Naive thymus-derived CD4-positive, alpha-beta T cell (primary cell): ENCODE results near the gene BCL2L15. TPM values are rescaled to one million over a fixed set of nuclear protein-coding genes. Genes with fewer than 3 reads are reported as not detected.

Experiments used
- ATAC-seq: fragments of 150-1000 bp; cut with Tn5 transposase; 2 replicates; pipeline ENCODE4 v1.10.0; 2021; ENCODE audit warnings: mild to moderate bottlenecking, moderate library complexity
- CTCF ChIA-PET: fragments of 350-600 bp; sonication (Branson Sonifier 250); formaldehyde crosslinking; loops from one replicate; lab custom pipeline; 2021; ENCODE audit warnings: antibody characterized with exemption; lab: Charles Lee
- POLR2A ChIA-PET: fragments of 350-600 bp; sonication (Branson Sonifier 250); formaldehyde crosslinking; loops from one replicate; lab custom pipeline; 2021; ENCODE audit warnings: antibody characterized with exemption, inconsistent platforms; lab: Charles Lee
- DNase-seq, 9 donors: peaks; one replicate each; pipeline versions ENCODE4 v3.0.0 to v3.0.0-alpha.2; 2020 to 2022; ENCODE audit warnings: mixed read lengths in 1 of 9
- H3K27ac ChIP-seq: one replicate; pipeline ENCODE4 v1.7.0; 2013; ENCODE audit warnings: mild to moderate bottlenecking, low read depth, low read length, moderate library complexity
- H3K27me3 ChIP-seq, 2 donors: one replicate each; pipeline ENCODE4 v1.7.0; 2013; ENCODE audit warnings: low read length in 2 of 2, mild to moderate bottlenecking in 2 of 2, moderate library complexity in 2 of 2; ENCODE audit not compliant: control insufficient read depth in 2 of 2, insufficient read depth in 2 of 2
- H3K36me3 ChIP-seq, 3 experiments: 1 replicate in 2 of 3; 2 replicates in 1 of 3; pipeline ENCODE4 v1.7.0; 2013; ENCODE audit warnings: low read length in 3 of 3, mild to moderate bottlenecking in 3 of 3, moderate library complexity in 1 of 3; ENCODE audit not compliant: insufficient read depth in 3 of 3, control insufficient read depth in 2 of 3
- H3K4me1 ChIP-seq, 2 donors: one replicate each; pipeline ENCODE4 v1.7.0; 2013; ENCODE audit warnings: low read length in 2 of 2, mild to moderate bottlenecking in 2 of 2, moderate library complexity in 1 of 2; ENCODE audit not compliant: control insufficient read depth in 2 of 2, insufficient read depth in 2 of 2
- H3K4me3 ChIP-seq: 2 replicates; pipeline ENCODE4 v1.7.0; 2013; ENCODE audit warnings: mild to moderate bottlenecking, low read length
- H3K9me3 ChIP-seq, 3 experiments: 1 replicate in 2 of 3; 2 replicates in 1 of 3; pipeline ENCODE4 v1.7.0; 2013; ENCODE audit warnings: low read length in 3 of 3; ENCODE audit not compliant: control insufficient read depth in 2 of 3
- H3K27ac Mint-ChIP-seq, 9 donors: one replicate each; pipeline ENCODE4 v1.8.0; 2020 to 2022; ENCODE audit warnings: mixed read lengths in 9 of 9, mild to moderate bottlenecking in 8 of 9, moderate library complexity in 5 of 9, inconsistent platforms in 2 of 9
- H3K27me3 Mint-ChIP-seq, 5 donors: one replicate each; pipeline ENCODE4 v1.8.0; 2021 to 2022; ENCODE audit warnings: mixed read lengths in 5 of 5, mild to moderate bottlenecking in 1 of 5
- H3K36me3 Mint-ChIP-seq, 5 donors: one replicate each; pipeline ENCODE4 v1.8.0; 2020 to 2022; ENCODE audit warnings: mixed read lengths in 5 of 5, mild to moderate bottlenecking in 3 of 5, inconsistent platforms in 1 of 5
- H3K4me1 Mint-ChIP-seq, 7 donors: one replicate each; pipeline ENCODE4 v1.8.0; 2020 to 2022; ENCODE audit warnings: mixed read lengths in 7 of 7, mild to moderate bottlenecking in 3 of 7, inconsistent platforms in 1 of 7
- H3K4me3 Mint-ChIP-seq, 10 donors: one replicate each; pipeline ENCODE4 v1.8.0; 2020 to 2022; ENCODE audit warnings: mild to moderate bottlenecking in 10 of 10, mixed read lengths in 10 of 10, moderate library complexity in 6 of 10, inconsistent platforms in 2 of 10
- H3K9me3 Mint-ChIP-seq, 11 donors: one replicate each; pipeline ENCODE4 v1.8.0; 2020 to 2022; ENCODE audit warnings: mixed read lengths in 11 of 11, mild to moderate bottlenecking in 4 of 11, inconsistent platforms in 1 of 11, moderate library complexity in 1 of 11
- intact Hi-C, 2 donors: fragments of 100-400 bp; cut with micrococcal nuclease; formaldehyde crosslinking; loops; one replicate each; pipeline ENCODE4 v1.15.1; 2023
- polyA plus RNA-seq, 2 donors: library from polyadenylated mRNA; unstranded; fragments of 300-500 nt; fragmentation: Illumina TruSeq; gene quantifications; one replicate each; pipeline ENCODE4 v1.2.3, GENCODE V29; 2021
- total RNA-seq, 6 experiments: library from RNA in 5 of 6; stranded (reverse) in 5 of 6; gene quantifications; 1 replicate in 5 of 6; 2 replicates in 1 of 6; pipeline ENCODE4 v1.2.3 and lab custom pipeline; 2021 to 2026

The BCL2L15 gene
- total and polyA plus RNA-seq, 7 experiments from 2014 or later, result 0.60 to 7.5 (median 1.6) TPM; not detected in 1

- POLR2A ChIA-PET, result interaction anchor here (1.1 kb wide), 1 partner anchor 16 kb away, joined by 5 read pairs; no protein-coding TSS in a partner anchor
- Histone ChIP-seq H3K4me3 (no peak overlapping the region), H3K9me3 (no peaks in the 10 kb centered on the region), H3K27ac (no peak overlapping the region), H3K27me3 (no peaks in the 10 kb centered on the region), H3K36me3 (peaks cover 12 to 63% (median 27%) of the 10 kb centered on the region in 3 experiments), H3K4me1 (no peaks in the 10 kb centered on the region)
- Mint-ChIP-seq H3K27me3 (no peaks in the 10 kb centered on the region), H3K4me3 (no peak overlapping the region), H3K4me1 (peaks cover 11 to 40% (median 20%) of the 10 kb centered on the region in 7 donors), H3K27ac (peak overlapping the region in 5 of 9 donors; percentile 16 to 52 (median 29)), H3K9me3 (no peaks in the 10 kb centered on the region), H3K36me3 (peaks cover 16 to 60% (median 35%) of the 10 kb centered on the region in 5 donors)
- CTCF ChIA-PET, result no interaction called here
- intact Hi-C loops, result no loop called here
- ATAC-seq (no peak), DNase-seq (no peak)
Observed at GRCh38 chr1:113895961-113896360, 8.6 kb upstream of the BCL2L15 start.

- Histone ChIP-seq H3K36me3 (peaks cover 12 to 58% (median 27%) of the 10 kb centered on the region in 3 experiments), H3K27me3 (no peaks in the 10 kb centered on the region), H3K4me1 (no peaks in the 10 kb centered on the region), H3K9me3 (no peaks in the 10 kb centered on the region), H3K4me3 (no peak overlapping the region), H3K27ac (no peak overlapping the region)
- Mint-ChIP-seq H3K27me3 (no peaks in the 10 kb centered on the region), H3K4me3 (no peak overlapping the region), H3K4me1 (peaks cover 9 to 33% (median 19%) of the 10 kb centered on the region in 7 donors), H3K27ac (peak overlapping the region in 6 of 9 donors; percentile 18 to 84 (median 69)), H3K9me3 (peaks cover 0 to 2% (median 0%) of the 10 kb centered on the region in 11 donors), H3K36me3 (peaks cover 12 to 61% (median 35%) of the 10 kb centered on the region in 5 donors)
- no peak for ATAC-seq
- CTCF ChIA-PET, result no interaction called here
- DNase-seq, result no peak
- intact Hi-C loops, result no loop called here
- POLR2A ChIA-PET, result interaction anchor here (1.1 kb wide), 1 partner anchor 16 kb away, joined by 5 read pairs; no protein-coding TSS in a partner anchor
Observed at GRCh38 chr1:113895098-113895497, 7.7 kb upstream of the BCL2L15 start.

GRCh38 chr1:113893267-113893666 lies 5.9 kb upstream of the BCL2L15 start:
- Histone ChIP-seq H3K27me3 (no peaks in the 10 kb centered on the region), H3K36me3 (peaks cover 12 to 40% (median 21%) of the 10 kb centered on the region in 3 experiments), H3K27ac (no peak overlapping the region), H3K9me3 (no peaks in the 10 kb centered on the region), H3K4me1 (no peaks in the 10 kb centered on the region), H3K4me3 (no peak overlapping the region)
- Mint-ChIP-seq H3K4me1 (peaks cover 0 to 18% (median 14%) of the 10 kb centered on the region in 7 donors), H3K27ac (peak overlapping the region in 4 of 9 donors; percentile 18 to 75 (median 68)), H3K4me3 (no peak overlapping the region), H3K9me3 (peaks cover 0 to 2% (median 0%) of the 10 kb centered on the region in 11 donors), H3K27me3 (no peaks in the 10 kb centered on the region), H3K36me3 (peaks cover 5 to 47% (median 28%) of the 10 kb centered on the region in 5 donors)
- ChIA-PET CTCF (interaction anchor here (0.6 kb wide), 1 partner anchor 55 kb away, joined by 3 read pairs; no protein-coding TSS in a partner anchor), POLR2A (interaction anchor here (0.7 to 2.5 kb wide), 3 partner anchors 11 to 688 kb away, joined by 3 to 9 read pairs (median 4); partner anchors contain the start of genes AP4B1 and BCAS2)
- ATAC-seq, result no peak
- intact Hi-C loops, result no loop called here
- no peak for DNase-seq

GRCh38 chr1:113891631-113892220 lies 4.3 kb upstream of the BCL2L15 start:
- H3K9me3 Mint-ChIP-seq, result peaks cover 0 to 2% (median 0%) of the 10 kb centered on the region in 11 donors
- H3K9me3 ChIP-seq, result no peaks in the 10 kb centered on the region
- H3K4me3 Mint-ChIP-seq, result no peak overlapping the region
- H3K36me3 ChIP-seq, result peaks cover 6 to 26% (median 12%) of the 10 kb centered on the region in 3 experiments
- intact Hi-C loops, result no loop called here
- no peak for ATAC-seq
- H3K27ac ChIP-seq, result no peak overlapping the region
- ChIA-PET POLR2A (interaction anchor here (1.4 to 2.5 kb wide), 2 partner anchors 12 to 14 kb away, joined by 3 to 9 read pairs; partner anchors contain the start of gene AP4B1), CTCF (no interaction called here)
- peaks cover 7 to 24% (median 19%) of the 10 kb centered on the region in 7 donors for H3K4me1 Mint-ChIP-seq
- peak overlapping the region in 2 of 9 donors; percentile 23 to 68 for H3K27ac Mint-ChIP-seq
- no peaks in the 10 kb centered on the region for H3K27me3 ChIP-seq
- no peak for DNase-seq
- H3K4me3 ChIP-seq, result no peak overlapping the region
- H3K36me3 Mint-ChIP-seq, result peaks cover 0 to 38% (median 23%) of the 10 kb centered on the region in 5 donors
- H3K4me1 ChIP-seq, result peaks cover 6 to 10% of the 10 kb centered on the region in 2 donors
- H3K27me3 Mint-ChIP-seq, result no peaks in the 10 kb centered on the region

GRCh38 chr1:113890816-113891215 lies 3.4 kb upstream of the BCL2L15 start:
- ChIA-PET CTCF (interaction anchor here (0.7 kb wide), 1 partner anchor 89 kb away, joined by 5 read pairs; no protein-coding TSS in a partner anchor), POLR2A (interaction anchor here (0.6 kb wide), 1 partner anchor 179 kb away, joined by 3 read pairs; no protein-coding TSS in a partner anchor)
- Mint-ChIP-seq H3K27me3 (no peaks in the 10 kb centered on the region), H3K4me3 (no peak overlapping the region), H3K27ac (peak overlapping the region in 2 of 9 donors; percentile 3 to 28), H3K4me1 (peaks cover 11 to 31% (median 19%) of the 10 kb centered on the region in 7 donors), H3K36me3 (peaks cover 0 to 37% (median 15%) of the 10 kb centered on the region in 5 donors), H3K9me3 (peaks cover 0 to 2% (median 0%) of the 10 kb centered on the region in 11 donors)
- intact Hi-C loops, result no loop called here
- no peak overlapping the region for H3K4me3 ChIP-seq
- no peaks in the 10 kb centered on the region for H3K9me3 ChIP-seq
- no peaks in the 10 kb centered on the region for H3K27me3 ChIP-seq
- peaks cover 0 to 17% (median 6%) of the 10 kb centered on the region in 3 experiments for H3K36me3 ChIP-seq
- no peak overlapping the region for H3K27ac ChIP-seq
- DNase-seq (no peak), ATAC-seq (no peak)
- H3K4me1 ChIP-seq, result peaks cover 6 to 10% of the 10 kb centered on the region in 2 donors
